NCI-H748 (cell line): ENCODE data around the gene BPIFB3.
"Not testable (repeated sequence)": the region's sequence is repeated elsewhere in the genome, so short reads cannot be mapped to it uniquely, and the experiment has no call there.

Source experiments
- DNase-seq: peaks from one replicate; lab custom pipeline; 2025; ENCODE audit not compliant: unreplicated experiment; lab: John Stamatoyannopoulos, UW

Gene BPIFB3

GRCh38 chr20:33112547-33113386, 59.1 kb downstream of the BPIFB3 start:
- DNase-seq, result peak; percentile 34

- DNase-seq, result no peak
Observed at GRCh38 chr20:33113387-33113908, 59.7 kb downstream of the BPIFB3 start.

GRCh38 chr20:33115501-33115900, 61.8 kb downstream of the BPIFB3 start:
- DNase-seq, result not testable (repeated sequence)

- DNase-seq, result no peak
Observed at GRCh38 chr20:33119725-33120720, 66.3 kb downstream of the BPIFB3 start.

- no peak for DNase-seq
Observed at GRCh38 chr20:33120934-33121333, 67.2 kb downstream of the BPIFB3 start.

GRCh38 chr20:33122297-33122696, 68.6 kb downstream of the BPIFB3 start:
- not testable (repeated sequence) for DNase-seq
